ENCODE results near the gene ZNF438. TPM values are rescaled to one million over a fixed set of nuclear protein-coding genes. Genes with fewer than 3 reads are reported as not detected.
"Not testable (repeated sequence)": the region's sequence is repeated elsewhere in the genome, so short reads cannot be mapped to it uniquely, and the experiment has no call there.

The ZNF438 gene
- total and polyA plus RNA-seq, 3 experiments from 2014 or later, result 2.9 to 4.2 (median 3.9) TPM

DNA sequence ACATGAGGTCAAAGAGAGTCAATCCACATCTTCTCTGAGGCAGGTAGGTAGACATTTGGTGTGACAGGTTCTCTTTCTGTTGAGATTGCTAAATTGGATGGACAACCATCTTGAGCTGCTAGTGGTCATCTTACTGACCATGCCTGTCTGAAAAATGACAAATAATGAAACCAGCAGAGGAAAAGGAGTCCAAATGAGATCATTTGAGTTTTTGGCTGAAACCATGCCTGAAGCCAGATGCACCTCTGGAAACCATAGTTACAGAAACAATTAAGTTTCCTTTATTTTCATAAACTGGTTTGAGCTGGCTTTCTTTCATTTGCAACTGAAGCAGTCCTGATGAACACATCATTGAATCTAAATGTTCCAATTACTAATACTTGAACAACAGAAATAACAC lies 100.6 kb downstream of the ZNF438 start:
- Histone ChIP-seq H3K4me3 (ENCODE audit: low read length) (no peak overlapping the region), H3K27me3 (ENCODE audit: insufficient read depth, low read length, poor library complexity, severe bottlenecking) (no peaks in the 10 kb centered on the region), H3K9me3 (ENCODE audit: low read length) (no peaks in the 10 kb centered on the region), H3K4me1 (ENCODE audit: insufficient read depth, low read length) (no peaks in the 10 kb centered on the region), H3K36me3 (ENCODE audit: insufficient read depth, low read length) (no peaks in the 10 kb centered on the region), H3K27ac (ENCODE audit: low read depth, low read length) (no peak overlapping the region)
- H3K4me3 Mint-ChIP-seq, result no peak overlapping the region
- H3K27ac Mint-ChIP-seq, result no peak overlapping the region
- ChIA-PET POLR2A (no interaction called here), CTCF (no interaction called here)
- peaks cover 11 to 16% (median 15%) of the 10 kb centered on the region in 3 donors for H3K4me1 Mint-ChIP-seq
- no peak for DNase-seq
- no peaks in the 10 kb centered on the region for H3K27me3 Mint-ChIP-seq
- H3K36me3 Mint-ChIP-seq, result peaks cover 25 to 35% (median 31%) of the 10 kb centered on the region in 3 donors
- peaks cover 2 to 7% (median 3%) of the 10 kb centered on the region in 5 donors for H3K9me3 Mint-ChIP-seq

DNA sequence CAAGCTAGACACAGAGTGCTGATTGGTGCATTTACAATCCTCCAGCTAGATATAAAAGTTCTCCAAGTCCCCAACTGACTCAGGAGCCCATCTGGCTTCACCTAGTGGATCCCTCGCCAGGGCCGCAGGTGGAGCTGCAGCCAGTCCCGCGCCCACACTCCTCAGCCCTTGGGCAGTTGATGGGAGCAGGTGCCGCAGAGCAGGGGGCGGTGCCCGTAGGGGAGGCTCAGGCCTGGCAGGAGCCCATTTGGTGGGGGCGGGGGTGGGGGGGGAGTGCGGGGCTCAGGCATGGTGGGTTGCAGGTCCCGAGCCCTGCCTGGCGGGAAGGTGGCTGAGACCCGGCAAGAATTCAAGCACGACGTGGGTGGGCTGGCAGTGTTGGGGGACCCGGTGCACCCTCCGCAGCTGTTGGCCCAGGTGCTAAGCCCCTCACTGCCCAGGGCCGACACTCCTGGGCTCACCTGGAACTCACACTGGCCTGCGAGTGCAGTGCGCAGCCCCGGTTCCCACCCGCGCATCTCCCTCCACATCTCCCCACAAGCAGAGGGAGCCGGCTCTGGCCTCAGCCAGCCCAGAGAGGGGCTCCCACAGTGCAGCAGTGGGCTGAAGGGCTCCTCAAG lies 101.7 kb downstream of the ZNF438 start:
- DNase-seq, result no peak
- Histone ChIP-seq H3K4me1 (ENCODE audit: insufficient read depth, low read length) (no peaks in the 10 kb centered on the region), H3K27ac (ENCODE audit: low read depth, low read length) (no peak overlapping the region), H3K36me3 (ENCODE audit: insufficient read depth, low read length) (no peaks in the 10 kb centered on the region), H3K4me3 (ENCODE audit: low read length) (no peak overlapping the region), H3K27me3 (ENCODE audit: insufficient read depth, low read length, poor library complexity, severe bottlenecking) (no peaks in the 10 kb centered on the region), H3K9me3 (ENCODE audit: low read length) (no peaks in the 10 kb centered on the region)
- H3K9me3 Mint-ChIP-seq, result peaks cover 2 to 13% (median 8%) of the 10 kb centered on the region in 5 donors
- ChIA-PET CTCF (no interaction called here), POLR2A (no interaction called here)
- no peaks in the 10 kb centered on the region for H3K27me3 Mint-ChIP-seq
- H3K27ac Mint-ChIP-seq, result peak overlapping the region in 1 of 8 donors; percentile 27
- peaks cover 10 to 11% (median 11%) of the 10 kb centered on the region in 3 donors for H3K4me1 Mint-ChIP-seq
- H3K36me3 Mint-ChIP-seq, result peaks cover 21 to 35% (median 30%) of the 10 kb centered on the region in 3 donors
- H3K4me3 Mint-ChIP-seq, result no peak overlapping the region

DNA sequence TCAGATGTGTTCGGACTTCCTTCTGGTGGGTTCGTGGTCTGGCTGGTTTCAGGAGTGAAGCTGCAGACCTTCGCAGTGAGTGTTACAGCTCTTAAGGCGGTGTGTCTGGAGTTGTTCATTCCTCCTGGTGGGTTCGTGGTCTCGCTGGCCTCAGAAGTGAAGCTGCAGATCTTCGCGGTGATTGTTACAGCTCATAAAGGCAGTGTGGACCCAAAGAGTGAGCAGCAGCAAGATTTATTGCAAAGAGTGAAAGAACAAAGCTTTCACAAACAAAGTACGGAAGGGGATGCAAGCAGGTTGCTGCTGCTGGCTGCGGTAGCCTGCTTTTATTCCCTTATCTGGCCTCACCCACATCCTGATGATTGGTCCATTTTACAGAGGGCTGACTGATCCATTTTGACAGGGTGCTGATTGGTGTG lies 102.3 kb downstream of the ZNF438 start:
- Mint-ChIP-seq H3K4me1 (peaks cover 10 to 11% (median 11%) of the 10 kb centered on the region in 3 donors), H3K4me3 (peak overlapping the region in 6 of 7 donors; percentile 45 to 74 (median 64)), H3K9me3 (peaks cover 7 to 15% (median 14%) of the 10 kb centered on the region in 5 donors), H3K27ac (peak overlapping the region in 7 of 8 donors; percentile 8 to 79 (median 41)), H3K36me3 (peaks cover 23 to 42% (median 31%) of the 10 kb centered on the region in 3 donors)
- POLR2A ChIA-PET; CTCF ChIA-PET; H3K4me3 ChIP-seq (ENCODE audit: low read length); H3K27me3 Mint-ChIP-seq; H3K36me3 ChIP-seq (ENCODE audit: insufficient read depth, low read length); H3K27me3 ChIP-seq (ENCODE audit: insufficient read depth, low read length, poor library complexity, severe bottlenecking); H3K27ac ChIP-seq (ENCODE audit: low read depth, low read length); H3K4me1 ChIP-seq (ENCODE audit: insufficient read depth, low read length); H3K9me3 ChIP-seq (ENCODE audit: low read length): not testable (repeated sequence)
- peak in 1 of 5 donors; percentile 23 for DNase-seq

DNA sequence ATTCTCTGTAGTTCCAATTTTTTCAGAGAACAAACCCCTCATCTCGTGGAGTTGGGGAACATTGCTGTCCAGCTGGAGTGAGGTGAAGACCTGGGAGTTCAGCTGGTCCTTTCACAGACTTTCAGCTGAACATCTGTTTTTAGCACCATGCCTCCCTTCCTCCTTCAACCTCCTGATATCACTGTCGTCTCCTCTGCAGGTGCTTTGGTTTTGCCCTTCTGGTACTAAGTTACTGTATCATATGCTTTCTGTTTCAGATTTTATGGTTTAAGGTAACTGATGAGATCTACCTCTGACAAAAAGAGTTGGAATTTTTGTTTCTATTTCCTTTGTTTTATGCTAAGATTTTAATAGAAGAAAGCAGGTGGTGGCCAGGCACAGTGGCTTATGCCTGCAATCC lies 102.9 kb downstream of the ZNF438 start:
- Mint-ChIP-seq H3K4me3 (peak overlapping the region in 6 of 7 donors; percentile 45 to 74 (median 64)), H3K27ac (peak overlapping the region in 5 of 8 donors; percentile 28 to 79 (median 38))

DNA sequence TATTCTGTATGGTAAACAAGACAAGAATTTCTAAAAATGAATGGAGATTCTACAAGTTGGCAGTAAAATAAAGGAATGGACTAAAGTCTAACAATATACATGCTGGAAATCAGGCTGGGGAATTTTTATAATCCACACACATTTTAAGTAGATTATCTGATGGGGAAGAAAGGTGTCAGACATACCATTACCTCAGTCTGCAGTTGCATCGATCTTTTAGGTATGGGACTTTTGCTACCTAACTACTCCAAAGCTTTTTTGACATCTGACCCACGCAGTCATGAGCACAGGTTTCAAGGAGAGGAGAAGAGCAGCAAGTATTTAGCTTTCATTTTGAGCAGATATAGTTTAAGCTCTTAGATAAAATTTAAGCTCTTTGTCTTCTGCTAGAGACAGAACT lies 113.0 kb downstream of the ZNF438 start:
- Mint-ChIP-seq H3K9me3 (peaks cover 0 to 4% (median 0%) of the 10 kb centered on the region in 5 donors), H3K4me3 (no peak overlapping the region), H3K4me1 (no peaks in the 10 kb centered on the region), H3K27me3 (no peaks in the 10 kb centered on the region), H3K36me3 (peaks cover 4 to 9% (median 6%) of the 10 kb centered on the region in 3 donors), H3K27ac (no peak overlapping the region)
- Histone ChIP-seq H3K27me3 (ENCODE audit: insufficient read depth, low read length, poor library complexity, severe bottlenecking) (no peaks in the 10 kb centered on the region), H3K4me1 (ENCODE audit: insufficient read depth, low read length) (no peaks in the 10 kb centered on the region), H3K4me3 (ENCODE audit: low read length) (no peak overlapping the region), H3K9me3 (ENCODE audit: low read length) (no peaks in the 10 kb centered on the region), H3K27ac (ENCODE audit: low read depth, low read length) (no peak overlapping the region), H3K36me3 (ENCODE audit: insufficient read depth, low read length) (no peaks in the 10 kb centered on the region)
- ChIA-PET CTCF (no interaction called here), POLR2A (no interaction called here)
- DNase-seq, result no peak

More for the DNA sequence above, 102.9 kb downstream of the ZNF438 start:
- Histone ChIP-seq H3K27me3 (ENCODE audit: insufficient read depth, low read length, poor library complexity, severe bottlenecking) (no peaks in the 10 kb centered on the region), H3K4me3 (ENCODE audit: low read length) (no peak overlapping the region), H3K9me3 (ENCODE audit: low read length) (peaks cover 6% of the 10 kb centered on the region), H3K4me1 (ENCODE audit: insufficient read depth, low read length) (no peaks in the 10 kb centered on the region), H3K27ac (ENCODE audit: low read depth, low read length) (no peak overlapping the region), H3K36me3 (ENCODE audit: insufficient read depth, low read length) (no peaks in the 10 kb centered on the region)
- Mint-ChIP-seq H3K4me1 (peaks cover 10 to 11% (median 11%) of the 10 kb centered on the region in 3 donors), H3K9me3 (peaks cover 12 to 18% (median 17%) of the 10 kb centered on the region in 5 donors), H3K27me3 (no peaks in the 10 kb centered on the region), H3K36me3 (peaks cover 25 to 46% (median 33%) of the 10 kb centered on the region in 3 donors)
- DNase-seq, result peak in 1 of 5 donors; percentile 5
- ChIA-PET POLR2A (no interaction called here), CTCF (no interaction called here)

DNA sequence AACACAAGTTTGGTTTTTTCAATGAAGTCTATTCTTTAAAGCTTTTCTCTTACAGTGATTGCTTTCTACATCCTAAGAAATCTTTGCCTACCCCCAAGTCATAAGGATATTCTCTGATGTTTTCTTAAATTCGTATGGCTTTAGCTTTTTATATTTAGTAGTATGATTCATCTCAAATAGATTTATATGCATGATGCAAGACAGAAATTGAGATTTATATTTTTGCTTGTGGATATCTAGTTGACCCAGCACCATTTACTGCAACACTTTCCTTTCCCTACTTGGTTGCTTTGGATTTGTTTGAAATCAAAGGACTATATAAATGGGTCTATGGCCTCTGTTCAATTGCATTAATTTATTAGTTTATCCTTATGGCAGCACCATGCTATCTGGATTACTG lies 113.9 kb downstream of the ZNF438 start:
- no peaks in the 10 kb centered on the region for H3K9me3 Mint-ChIP-seq
- ChIA-PET CTCF (no interaction called here), POLR2A (no interaction called here)

DNA sequence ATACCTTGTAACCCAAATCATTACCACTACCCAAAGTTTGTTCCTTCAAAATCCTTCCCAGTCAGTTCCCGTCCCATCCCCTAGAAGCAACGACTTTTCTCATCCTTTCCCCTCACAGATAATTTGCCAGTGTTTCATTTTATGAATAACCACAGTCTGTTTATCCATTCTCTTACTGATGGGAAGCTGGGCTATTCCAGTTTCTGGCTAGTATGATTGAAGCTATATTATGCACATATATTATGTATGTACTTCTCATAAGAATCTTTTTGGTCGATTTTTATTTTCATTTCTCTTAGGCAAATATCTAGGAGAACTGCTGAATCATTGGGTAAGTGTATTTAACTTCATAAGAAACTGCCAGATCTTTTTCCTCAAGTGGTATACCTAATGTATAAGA lies 114.6 kb downstream of the ZNF438 start:
- ChIA-PET CTCF (no interaction called here), POLR2A (no interaction called here)
- Histone ChIP-seq H3K9me3 (ENCODE audit: low read length) (no peaks in the 10 kb centered on the region), H3K4me3 (ENCODE audit: low read length) (no peak overlapping the region), H3K27ac (ENCODE audit: low read depth, low read length) (no peak overlapping the region), H3K36me3 (ENCODE audit: insufficient read depth, low read length) (no peaks in the 10 kb centered on the region), H3K27me3 (ENCODE audit: insufficient read depth, low read length, poor library complexity, severe bottlenecking) (no peaks in the 10 kb centered on the region), H3K4me1 (ENCODE audit: insufficient read depth, low read length) (no peaks in the 10 kb centered on the region)
- Mint-ChIP-seq H3K27ac (no peak overlapping the region), H3K4me1 (no peaks in the 10 kb centered on the region), H3K36me3 (peaks cover 0 to 3% (median 1%) of the 10 kb centered on the region in 3 donors), H3K27me3 (no peaks in the 10 kb centered on the region), H3K4me3 (no peak overlapping the region), H3K9me3 (no peaks in the 10 kb centered on the region)
- no peak for DNase-seq

More for the DNA sequence above, 113.9 kb downstream of the ZNF438 start:
- Histone ChIP-seq H3K9me3 (ENCODE audit: low read length) (no peaks in the 10 kb centered on the region), H3K4me3 (ENCODE audit: low read length) (no peak overlapping the region), H3K27ac (ENCODE audit: low read depth, low read length) (no peak overlapping the region), H3K27me3 (ENCODE audit: insufficient read depth, low read length, poor library complexity, severe bottlenecking) (no peaks in the 10 kb centered on the region), H3K36me3 (ENCODE audit: insufficient read depth, low read length) (no peaks in the 10 kb centered on the region), H3K4me1 (ENCODE audit: insufficient read depth, low read length) (no peaks in the 10 kb centered on the region)
- Mint-ChIP-seq H3K4me3 (no peak overlapping the region), H3K27me3 (no peaks in the 10 kb centered on the region), H3K4me1 (no peaks in the 10 kb centered on the region), H3K36me3 (peaks cover under 1 to 3% (median 1%) of the 10 kb centered on the region in 3 donors), H3K27ac (no peak overlapping the region)
- no peak for DNase-seq

DNA sequence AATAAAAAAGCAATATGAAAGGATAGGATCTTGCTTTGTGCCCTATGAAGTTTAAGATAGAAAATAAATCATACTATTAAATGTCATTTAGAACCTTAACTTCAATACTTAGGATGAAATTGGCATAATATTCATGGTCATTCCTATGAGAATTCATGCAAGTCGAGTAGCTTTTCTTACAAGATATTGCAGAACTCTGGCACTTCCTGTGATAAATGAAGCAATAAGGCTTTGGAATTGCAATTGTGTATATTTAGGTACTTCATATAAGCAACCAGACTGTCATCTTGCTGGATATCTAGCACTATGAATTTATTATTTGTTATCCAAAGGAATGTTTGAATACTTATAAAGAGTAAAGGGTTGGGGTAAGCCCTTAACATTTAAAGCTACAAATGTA lies 116.5 kb downstream of the ZNF438 start:
- ChIA-PET POLR2A (no interaction called here), CTCF (no interaction called here)
- peaks cover 0 to 5% (median 0%) of the 10 kb centered on the region in 3 donors for H3K36me3 Mint-ChIP-seq

More for the DNA sequence above, 116.5 kb downstream of the ZNF438 start:
- Histone ChIP-seq H3K9me3 (ENCODE audit: low read length) (no peaks in the 10 kb centered on the region), H3K27me3 (ENCODE audit: insufficient read depth, low read length, poor library complexity, severe bottlenecking) (no peaks in the 10 kb centered on the region), H3K27ac (ENCODE audit: low read depth, low read length) (no peak overlapping the region), H3K4me1 (ENCODE audit: insufficient read depth, low read length) (no peaks in the 10 kb centered on the region), H3K36me3 (ENCODE audit: insufficient read depth, low read length) (no peaks in the 10 kb centered on the region), H3K4me3 (ENCODE audit: low read length) (no peak overlapping the region)
- DNase-seq, result no peak
- H3K4me1 Mint-ChIP-seq, result no peaks in the 10 kb centered on the region
- no peaks in the 10 kb centered on the region for H3K9me3 Mint-ChIP-seq
- no peaks in the 10 kb centered on the region for H3K27me3 Mint-ChIP-seq
- no peak overlapping the region for H3K27ac Mint-ChIP-seq
- H3K4me3 Mint-ChIP-seq, result no peak overlapping the region

Measured in CD8-positive, alpha-beta memory T cell (primary cell).